Skin epidermis (tissue), 12 donors: ENCODE data around the gene PLCL2.

ENCODE experiments used
- H3K27ac ChIP-seq, 21 experiments: fragments of 200-600 bp; sonication (generic) in 11 of 21; one replicate each; pipeline ENCODE4 v1.5.0; 2020; ENCODE audit warnings: mild to moderate bottlenecking in 3 of 21, inconsistent platforms in 2 of 21, moderate library complexity in 2 of 21
- H3K4me3 ChIP-seq, 7 experiments: fragments of 200-600 bp; sonication (generic) in 2 of 7; one replicate each; pipeline ENCODE4 v1.5.0; 2020; ENCODE audit warnings: inconsistent platforms in 2 of 7, mild to moderate bottlenecking in 2 of 7, moderate library complexity in 1 of 7

The PLCL2 gene

DNA sequence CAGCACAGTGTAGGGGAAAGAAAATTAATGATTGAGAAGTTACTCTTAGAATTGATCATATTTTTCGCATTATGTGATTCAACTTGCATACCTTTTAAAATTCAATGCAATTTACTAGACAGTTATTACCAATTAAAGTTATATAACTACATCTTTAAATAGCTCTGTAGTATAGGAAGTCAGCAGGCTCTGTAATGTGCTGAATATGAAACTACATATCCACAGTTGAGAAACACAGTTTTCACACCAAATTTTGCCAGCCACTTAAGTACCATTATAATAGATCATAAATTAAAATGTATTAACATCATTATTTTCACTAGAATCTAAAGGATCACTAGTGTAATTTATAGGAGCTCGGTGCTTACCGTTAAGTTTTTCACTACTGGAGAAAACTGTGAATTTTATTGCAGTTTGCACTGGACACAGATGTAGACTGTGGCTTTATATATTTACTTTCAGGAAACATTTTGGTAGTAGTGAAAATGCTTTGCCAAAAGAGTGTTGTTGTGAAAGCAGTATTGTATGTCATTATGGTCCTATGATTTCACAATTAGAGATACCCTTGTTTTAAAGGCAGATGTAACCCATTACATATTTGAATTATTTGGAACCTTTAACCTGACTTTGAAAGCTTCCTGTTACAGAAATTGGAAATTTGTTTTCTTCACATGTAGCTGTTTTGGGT is 113.6 kb downstream of the PLCL2 start:
- no peak overlapping the region for H3K4me3 ChIP-seq
- no peak overlapping the region for H3K27ac ChIP-seq

DNA sequence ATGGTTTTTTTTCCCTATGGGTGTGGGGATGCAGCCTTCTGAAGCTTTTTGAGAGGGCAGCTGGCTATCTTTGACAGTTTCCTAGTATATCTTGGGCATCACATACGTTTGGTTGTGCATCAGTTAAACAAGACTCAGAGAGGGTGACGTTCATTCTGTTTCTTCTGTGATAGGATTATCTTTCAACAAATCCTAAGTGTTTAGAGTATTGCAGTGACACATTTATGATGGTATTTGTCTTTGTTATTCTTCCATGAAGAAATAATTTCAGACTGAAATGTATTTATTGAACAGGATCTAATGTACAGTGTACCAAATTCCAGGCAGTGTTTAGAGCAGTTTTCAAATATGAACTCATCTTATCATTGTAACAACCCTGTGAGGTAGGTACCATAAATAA is 114.4 kb downstream of the PLCL2 start:
- no peak overlapping the region for H3K4me3 ChIP-seq
- H3K27ac ChIP-seq = no peak overlapping the region

DNA sequence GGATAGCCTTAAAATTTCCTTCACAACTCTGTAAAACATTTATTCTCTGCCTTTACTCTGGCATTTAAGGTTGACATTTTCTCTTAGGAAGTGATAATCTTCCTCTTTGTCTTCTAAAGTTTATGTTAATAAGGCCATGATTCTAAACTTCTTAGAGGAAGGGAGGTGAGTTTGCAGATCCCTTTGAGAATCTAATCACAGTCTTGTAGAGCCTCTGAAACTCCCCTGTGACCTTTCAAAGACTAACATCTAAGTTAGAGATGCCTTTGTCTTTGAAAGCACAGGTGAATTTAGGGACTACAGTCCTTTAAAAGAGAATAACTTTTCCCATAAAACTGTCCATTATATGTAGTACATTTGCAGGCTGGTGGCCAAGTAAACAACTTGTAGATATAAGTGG is 115.1 kb downstream of the PLCL2 start:
- no peak overlapping the region for H3K4me3 ChIP-seq
- H3K27ac ChIP-seq = no peak overlapping the region

DNA sequence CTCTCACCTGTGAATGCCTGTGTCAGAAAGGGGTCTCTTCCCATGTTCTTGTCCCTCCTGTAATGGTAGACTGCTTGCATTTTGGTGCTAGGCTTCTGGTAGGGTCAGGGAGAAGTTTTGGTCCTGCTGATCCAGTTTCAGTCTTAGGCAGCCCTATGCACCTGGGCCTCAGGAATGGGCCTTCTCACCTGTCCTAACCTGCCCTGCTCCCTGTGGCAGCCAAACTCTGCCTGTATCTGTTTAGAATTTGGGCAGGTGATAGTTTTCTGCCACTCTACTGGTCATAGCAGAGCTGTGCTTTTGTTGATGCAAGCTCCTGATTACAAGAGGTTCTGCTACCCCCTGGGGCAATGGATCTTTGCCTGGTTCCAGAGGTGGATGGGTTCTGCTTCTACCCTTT is 118.7 kb downstream of the PLCL2 start:
- H3K27ac ChIP-seq = no peak overlapping the region
- no peak overlapping the region for H3K4me3 ChIP-seq

DNA sequence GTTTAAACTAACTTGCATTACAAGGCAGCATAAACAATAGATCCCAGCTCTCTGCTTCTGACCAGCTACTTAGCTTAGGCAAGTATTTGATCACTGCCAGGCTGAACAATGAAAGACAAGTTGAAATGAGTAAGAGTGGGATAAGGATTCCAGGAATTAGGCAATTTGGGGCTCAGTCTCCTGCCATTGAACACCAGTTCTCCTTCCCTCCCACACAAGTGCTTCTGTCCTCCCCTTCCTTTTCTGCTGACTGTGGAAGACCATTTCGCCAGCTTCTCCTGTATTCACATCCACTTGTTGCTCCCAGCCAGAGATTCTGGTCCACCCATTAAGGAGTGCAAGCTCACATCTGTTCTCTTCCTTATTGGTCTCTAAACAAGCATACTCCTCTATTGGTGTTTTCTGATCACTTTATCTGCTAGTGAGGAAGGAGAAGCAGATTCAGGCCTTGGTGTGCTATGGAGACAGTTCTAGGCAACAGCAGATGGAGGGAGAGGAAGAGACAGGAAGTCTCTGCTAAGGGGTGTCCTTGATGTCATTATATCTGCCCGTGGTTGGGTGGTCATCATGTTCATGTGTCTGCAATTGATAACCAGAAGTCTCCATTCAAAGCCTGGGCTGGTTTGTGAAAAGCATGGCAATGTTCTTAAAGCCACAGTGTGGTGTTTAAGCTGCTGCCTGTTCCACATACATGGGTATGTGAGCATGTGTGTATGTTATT is 121.5 kb downstream of the PLCL2 start:
- Histone ChIP-seq H3K27ac (no peak overlapping the region), H3K4me3 (no peak overlapping the region)

DNA sequence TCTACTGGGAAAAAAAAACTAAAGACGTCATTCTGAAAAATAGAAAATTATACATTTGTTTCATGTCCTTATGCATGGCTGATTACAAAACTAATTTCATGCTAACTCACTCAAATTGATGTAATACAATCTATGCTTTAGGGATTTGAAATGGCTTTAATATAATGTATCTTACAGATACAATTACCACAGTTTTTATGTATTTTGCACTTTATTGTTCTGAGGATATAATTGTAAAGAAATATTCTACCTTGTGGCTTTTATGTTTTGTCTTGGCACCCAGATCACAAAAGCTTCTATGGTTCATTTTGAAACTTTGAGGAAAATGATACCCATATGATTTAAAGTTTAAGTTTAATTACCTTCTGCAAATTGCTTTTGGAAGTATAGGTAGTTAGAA is 122.5 kb downstream of the PLCL2 start:
- H3K27ac ChIP-seq = no peak overlapping the region
- H3K4me3 ChIP-seq = no peak overlapping the region

DNA sequence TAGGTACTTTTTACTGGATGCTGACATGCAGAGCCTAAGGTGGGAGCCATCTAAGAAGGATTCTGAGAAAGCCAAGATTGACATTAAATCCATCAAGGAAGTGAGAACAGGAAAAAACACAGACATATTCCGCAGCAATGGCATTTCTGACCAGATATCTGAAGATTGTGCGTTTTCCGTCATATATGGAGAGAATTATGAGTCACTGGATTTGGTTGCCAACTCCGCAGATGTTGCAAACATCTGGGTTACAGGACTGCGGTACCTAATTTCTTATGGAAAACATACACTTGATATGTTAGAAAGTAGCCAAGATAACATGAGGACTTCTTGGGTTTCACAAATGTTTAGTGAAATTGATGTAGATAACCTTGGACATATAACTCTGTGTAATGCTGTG is 125.1 kb downstream of the PLCL2 start:
- no peak overlapping the region for H3K27ac ChIP-seq

DNA sequence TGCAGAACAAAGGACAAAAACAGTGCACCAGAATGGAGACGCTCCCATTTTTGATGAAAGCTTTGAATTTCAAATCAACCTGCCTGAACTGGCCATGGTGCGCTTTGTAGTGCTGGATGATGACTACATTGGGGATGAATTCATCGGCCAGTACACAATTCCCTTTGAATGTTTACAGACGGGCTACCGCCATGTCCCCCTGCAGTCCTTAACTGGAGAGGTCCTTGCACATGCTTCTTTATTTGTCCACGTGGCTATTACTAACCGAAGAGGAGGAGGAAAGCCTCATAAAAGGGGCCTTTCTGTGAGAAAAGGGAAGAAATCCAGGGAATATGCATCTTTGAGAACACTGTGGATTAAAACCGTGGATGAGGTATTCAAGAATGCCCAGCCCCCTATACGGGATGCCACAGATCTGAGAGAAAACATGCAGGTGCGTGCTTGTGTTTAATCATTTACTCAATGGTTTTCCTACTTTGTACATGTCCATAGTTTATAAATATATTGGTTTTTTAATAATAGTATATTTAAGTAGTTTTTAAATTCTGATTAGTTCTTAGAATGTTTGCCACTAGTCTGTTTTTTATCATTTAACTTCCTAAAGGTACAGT is 127.1 kb downstream of the PLCL2 start:
- H3K4me3 ChIP-seq = no peak overlapping the region
- H3K27ac ChIP-seq = no peak overlapping the region

More for the DNA sequence above, 125.1 kb downstream of the PLCL2 start:
- no peak overlapping the region for H3K4me3 ChIP-seq

DNA sequence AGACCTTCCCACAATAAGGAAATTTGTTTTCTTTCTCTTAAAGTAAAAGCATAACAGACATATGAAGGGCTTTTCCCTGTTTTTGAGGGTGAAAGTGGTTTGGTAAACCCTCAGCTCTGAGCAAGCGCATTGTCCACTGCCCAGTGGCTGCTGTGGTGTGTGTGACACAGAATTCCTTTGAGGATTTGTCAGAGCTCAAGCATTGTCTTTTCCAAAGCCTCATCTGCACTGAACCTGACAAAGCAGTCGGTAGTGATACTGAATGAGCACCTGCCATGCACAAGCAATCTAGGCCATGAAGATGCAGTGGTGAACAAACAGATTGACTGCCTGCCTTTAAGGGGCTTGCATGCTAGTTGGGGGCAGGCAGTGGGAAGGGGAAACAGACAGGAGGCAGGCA is 128.3 kb downstream of the PLCL2 start:
- no peak overlapping the region for H3K27ac ChIP-seq

DNA sequence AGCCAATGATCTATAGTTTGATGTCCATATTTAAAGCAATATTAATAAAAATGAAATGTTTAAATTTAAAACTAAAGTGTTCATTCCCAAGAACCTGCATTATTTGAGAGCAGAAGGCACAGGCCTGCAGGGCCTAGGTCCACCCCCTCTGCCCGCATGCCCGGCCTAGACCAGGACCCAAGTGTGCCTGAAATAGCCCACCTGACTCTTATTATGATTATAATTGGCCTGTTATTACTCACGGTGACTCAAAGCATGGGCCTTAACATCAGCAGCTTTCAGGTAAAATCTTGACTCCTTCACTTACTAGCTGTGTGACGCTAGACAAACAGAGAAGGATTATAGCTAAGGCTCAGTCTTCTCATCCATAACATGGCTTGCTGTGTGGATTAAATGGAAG is 128.8 kb downstream of the PLCL2 start:
- Histone ChIP-seq H3K4me3 (no peak overlapping the region), H3K27ac (no peak overlapping the region)

More for the DNA sequence above, 128.3 kb downstream of the PLCL2 start:
- H3K4me3 ChIP-seq = no peak overlapping the region

DNA sequence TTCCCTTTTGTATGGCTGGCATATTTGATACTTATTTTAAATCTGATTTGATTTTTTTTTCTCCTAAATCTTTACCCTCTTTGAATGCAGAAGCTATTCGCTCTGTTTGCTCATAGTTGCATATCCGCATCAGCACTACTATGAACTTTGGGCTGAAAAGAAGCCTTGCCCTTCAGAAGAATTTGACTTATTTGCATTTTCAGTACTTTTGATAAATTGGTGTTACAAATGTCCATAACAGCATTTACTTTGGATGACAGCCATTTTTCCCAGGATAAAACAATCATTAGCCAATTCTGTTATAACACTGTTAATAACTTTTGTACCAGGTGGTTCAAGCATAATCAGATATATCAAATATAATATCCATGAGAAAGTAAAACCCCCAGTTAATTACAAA is 129.5 kb downstream of the PLCL2 start:
- H3K27ac ChIP-seq = no peak overlapping the region
- H3K4me3 ChIP-seq = no peak overlapping the region

DNA sequence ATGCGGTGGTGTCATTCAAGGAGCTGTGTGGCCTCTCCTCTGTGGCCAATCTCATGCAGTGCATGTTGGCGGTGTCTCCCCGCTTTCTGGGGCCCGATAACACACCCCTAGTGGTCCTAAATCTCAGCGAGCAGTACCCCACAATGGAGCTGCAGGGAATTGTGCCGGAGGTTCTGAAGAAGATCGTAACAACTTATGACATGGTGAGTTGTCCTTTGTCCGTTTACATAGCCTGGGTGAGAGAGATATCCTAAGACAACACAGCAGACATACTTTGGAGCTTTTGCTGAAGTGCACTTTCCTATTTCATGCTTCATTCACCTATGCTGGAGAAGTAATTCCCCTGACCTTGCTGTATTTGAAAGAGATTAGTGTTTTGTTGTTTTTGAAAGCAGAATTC is 130.0 kb downstream of the PLCL2 start:
- H3K4me3 ChIP-seq = no peak overlapping the region
- no peak overlapping the region for H3K27ac ChIP-seq

DNA sequence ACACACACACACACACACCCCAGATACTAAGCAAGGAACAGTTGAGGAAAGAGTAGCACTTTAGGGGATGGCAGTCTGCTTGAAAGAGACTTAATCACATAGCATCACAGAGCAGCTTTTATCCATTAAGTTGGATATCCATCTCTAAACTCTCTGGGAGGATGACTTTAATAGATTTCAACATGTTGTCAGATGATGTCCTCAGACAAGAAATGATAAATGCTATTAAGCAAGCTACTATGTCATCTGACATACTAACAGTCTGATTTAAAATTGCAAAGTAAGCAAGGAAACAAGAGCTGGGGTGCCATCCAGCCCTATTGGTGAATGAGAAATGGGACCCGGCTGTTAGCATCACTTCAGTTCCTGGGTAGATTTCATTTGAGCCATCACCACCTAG is 136.9 kb downstream of the PLCL2 start:
- Histone ChIP-seq H3K4me3 (no peak overlapping the region), H3K27ac (no peak overlapping the region)

DNA sequence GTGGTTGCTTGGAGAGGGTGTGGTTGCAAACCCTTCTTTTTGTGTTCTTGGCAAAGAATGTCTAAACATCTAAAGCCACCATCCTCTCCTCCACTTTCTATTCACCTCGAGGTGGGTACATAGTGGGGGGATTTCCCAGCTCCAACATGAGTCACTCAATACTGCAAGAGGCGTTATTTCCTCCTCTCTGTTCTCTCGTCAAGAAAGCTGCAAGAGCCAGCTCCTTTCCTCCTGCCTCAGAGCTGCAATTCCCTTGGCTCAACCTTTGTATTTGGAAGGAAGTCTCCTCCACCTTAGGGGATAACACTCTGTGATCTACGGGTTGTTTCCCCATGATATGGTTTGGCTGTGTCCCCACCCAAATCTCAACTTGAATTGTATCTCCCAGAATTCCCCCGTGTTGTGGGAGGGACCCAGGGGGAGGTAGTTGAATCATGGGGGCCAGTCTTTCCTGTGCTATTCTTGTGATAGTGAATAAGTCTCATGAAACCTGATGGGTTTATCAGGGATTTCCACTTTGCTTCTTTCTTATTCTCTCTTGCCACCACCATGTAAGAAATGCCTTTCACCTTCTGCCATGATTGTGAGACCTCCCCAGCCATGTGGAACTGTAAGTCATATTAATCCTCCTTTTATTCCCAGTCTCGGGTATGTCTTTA is 138.4 kb downstream of the PLCL2 start:
- H3K27ac ChIP-seq = no peak overlapping the region
- no peak overlapping the region for H3K4me3 ChIP-seq

DNA sequence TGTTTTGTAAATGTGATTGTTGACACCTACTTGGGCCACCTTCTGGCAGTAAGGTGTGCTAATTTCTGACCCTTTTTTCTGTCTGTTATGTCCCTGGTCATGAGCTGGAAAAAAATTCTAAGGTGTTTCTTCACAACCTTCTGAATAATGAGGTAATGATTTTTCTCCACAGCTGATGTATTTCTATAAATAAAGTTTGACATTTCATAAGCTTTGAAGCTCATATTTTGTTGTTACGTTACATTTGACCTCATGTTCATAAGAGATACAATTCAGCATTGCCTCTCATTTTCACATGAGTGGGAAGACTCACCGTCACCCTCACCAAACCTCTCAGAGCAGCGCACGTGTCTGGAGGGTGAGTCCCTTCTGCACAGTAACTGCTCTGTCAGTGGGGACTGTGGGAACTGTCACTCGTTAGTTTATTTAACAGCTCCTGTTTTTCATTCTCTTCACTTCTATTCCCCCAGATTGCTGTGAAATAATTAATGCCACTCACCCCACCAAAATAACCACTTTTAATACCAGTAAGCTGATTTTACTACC is 140.9 kb downstream of the PLCL2 start:
- no peak overlapping the region for H3K27ac ChIP-seq

DNA sequence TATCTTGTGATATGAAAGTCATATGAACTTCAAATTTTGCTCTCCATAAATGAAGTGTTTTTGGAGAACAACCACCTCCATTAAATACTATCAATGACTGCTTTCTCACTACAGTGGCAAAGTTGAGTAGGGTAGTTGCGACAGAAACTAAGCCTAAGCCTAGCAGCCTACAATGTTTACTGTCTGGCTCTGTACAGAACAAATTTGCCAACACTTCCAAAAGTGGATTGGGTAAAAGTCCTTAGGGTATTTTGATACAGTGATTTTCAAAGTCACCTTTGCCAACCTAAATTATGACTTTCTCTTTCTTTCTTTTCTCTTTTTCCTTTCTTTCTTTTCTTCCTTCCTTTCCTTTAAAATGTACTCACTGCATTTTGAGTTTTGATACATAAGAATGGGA is 142.6 kb downstream of the PLCL2 start:
- no peak overlapping the region for H3K4me3 ChIP-seq
- H3K27ac ChIP-seq = no peak overlapping the region

More for the DNA sequence above, 140.9 kb downstream of the PLCL2 start:
- no peak overlapping the region for H3K4me3 ChIP-seq

DNA sequence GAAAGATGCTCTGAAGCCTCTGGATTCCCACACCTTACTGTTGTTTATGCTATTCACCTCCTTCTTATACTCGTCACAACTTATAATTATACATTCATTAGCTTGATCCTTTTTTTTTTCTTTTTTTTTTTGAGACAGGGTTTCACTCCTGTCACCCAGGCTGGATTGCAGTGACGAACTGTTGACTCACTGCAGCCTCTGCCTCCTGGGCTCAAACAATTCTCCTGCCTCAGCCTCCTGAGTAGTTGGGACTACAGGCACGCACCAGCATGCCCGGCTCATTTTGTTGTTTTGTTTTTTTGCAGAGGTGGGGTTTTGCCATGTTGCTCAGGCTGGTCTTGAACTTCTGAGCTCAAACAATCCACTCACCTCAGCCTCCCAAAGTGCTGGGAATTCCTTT is 143.6 kb downstream of the PLCL2 start:
- Histone ChIP-seq H3K27ac (no peak overlapping the region), H3K4me3 (no peak overlapping the region)

DNA sequence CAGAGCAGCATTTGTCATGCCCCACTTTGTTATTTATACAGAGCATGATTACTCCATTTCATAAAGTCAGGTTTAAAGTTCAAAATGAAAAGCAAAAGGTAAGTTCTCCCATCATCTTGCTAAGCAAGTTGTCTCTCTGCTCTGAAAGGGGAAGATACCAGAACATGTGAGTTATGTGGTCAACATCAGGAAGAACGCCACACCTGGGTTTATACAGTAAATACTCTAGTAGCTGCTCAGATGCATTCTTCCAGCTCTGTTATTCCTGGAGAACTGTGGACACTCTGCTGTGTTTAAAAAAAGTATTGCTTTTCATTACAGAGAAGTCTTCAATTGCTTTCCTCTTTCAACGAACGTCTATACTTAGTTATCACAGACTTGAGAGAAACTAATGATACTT is 145.7 kb downstream of the PLCL2 start:
- Histone ChIP-seq H3K4me3 (no peak overlapping the region), H3K27ac (no peak overlapping the region)

DNA sequence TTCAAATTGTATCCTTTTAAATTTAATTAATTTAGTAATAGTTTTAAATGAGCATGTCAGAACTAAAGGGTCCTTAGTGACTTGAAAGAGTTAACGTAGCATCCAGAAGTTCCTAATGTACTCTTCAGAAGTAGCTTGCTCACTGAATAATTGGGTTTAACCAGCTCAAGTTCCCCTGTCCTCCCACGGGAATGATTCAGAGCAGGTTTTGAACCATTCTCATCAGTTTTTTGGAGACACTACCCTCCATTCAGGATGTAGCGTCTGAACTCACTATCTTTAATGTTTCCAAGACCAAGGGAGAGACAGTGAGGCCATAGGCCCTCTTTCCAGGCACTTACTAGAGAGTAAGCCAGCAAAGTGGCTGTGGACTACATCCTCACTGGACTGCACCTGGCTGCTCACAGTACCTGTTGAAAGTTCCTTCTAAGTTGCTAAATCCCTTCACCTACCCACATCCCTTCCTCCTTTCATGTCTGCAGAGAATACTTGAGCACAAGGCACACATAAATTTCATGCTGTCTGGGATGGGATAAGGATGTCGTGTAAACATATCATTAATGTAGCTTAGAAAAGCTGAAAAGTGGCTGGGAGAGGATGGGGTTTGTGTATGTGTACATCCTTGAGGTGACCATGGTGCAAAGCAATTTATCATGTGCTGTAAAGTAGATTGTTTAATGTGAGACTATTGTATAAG is 146.3 kb downstream of the PLCL2 start:
- H3K4me3 ChIP-seq = no peak overlapping the region
- no peak overlapping the region for H3K27ac ChIP-seq
